Activated CD4-positive, alpha-beta T cell treated with anti-CD3 and anti-CD28 coated beads, Interleukin-2, amount 50 U/mL, for 1 hour (primary cell): ENCODE data around the gene SHOC2.
"Not testable (repeated sequence)": the region's sequence is repeated elsewhere in the genome, so short reads cannot be mapped to it uniquely, and the experiment has no call there.

ENCODE experiments used
- DNase-seq: peaks from one replicate; pipeline ENCODE4 v3.0.0-alpha.2; 2020

Gene SHOC2

DNA sequence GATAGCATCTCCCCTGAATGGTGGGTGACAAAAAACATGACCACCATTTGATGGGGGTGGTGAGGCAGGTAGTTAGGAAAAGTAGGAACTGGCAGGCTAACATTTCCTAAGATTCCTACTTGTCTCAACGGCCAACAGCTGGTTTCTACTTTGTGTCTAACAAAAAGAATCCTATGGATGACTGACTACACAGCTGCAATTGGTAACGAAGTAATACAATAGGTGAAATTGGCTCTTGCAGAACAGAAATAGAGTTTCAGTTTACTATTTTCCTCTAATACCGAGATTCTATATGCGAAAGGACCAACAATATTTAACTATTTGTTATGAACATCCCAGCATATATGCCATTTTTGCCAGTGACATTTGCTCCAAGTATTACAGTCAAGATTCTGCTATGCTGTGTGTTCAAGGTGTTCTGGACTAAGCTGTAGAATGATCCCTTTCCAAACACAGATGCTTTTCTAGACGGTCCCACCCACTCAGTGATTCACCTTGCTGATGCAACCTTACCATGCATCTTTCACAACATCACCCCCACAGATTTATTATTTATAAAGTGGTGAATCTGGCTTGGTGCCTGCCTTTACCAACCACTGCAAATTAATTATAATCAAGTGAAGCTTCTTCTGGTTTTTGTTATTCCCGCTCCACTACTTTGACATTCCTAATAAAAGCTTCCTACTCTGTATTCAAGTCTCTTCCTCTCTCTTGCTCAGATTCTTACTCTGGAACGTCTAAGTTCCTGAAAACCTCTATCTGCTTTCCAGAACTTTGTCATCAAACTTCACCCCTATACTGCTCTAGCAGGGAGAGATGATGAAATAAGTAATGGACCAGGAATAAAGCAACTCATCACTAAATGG is 17.2 kb upstream of the SHOC2 start:
- no peak for DNase-seq

DNA sequence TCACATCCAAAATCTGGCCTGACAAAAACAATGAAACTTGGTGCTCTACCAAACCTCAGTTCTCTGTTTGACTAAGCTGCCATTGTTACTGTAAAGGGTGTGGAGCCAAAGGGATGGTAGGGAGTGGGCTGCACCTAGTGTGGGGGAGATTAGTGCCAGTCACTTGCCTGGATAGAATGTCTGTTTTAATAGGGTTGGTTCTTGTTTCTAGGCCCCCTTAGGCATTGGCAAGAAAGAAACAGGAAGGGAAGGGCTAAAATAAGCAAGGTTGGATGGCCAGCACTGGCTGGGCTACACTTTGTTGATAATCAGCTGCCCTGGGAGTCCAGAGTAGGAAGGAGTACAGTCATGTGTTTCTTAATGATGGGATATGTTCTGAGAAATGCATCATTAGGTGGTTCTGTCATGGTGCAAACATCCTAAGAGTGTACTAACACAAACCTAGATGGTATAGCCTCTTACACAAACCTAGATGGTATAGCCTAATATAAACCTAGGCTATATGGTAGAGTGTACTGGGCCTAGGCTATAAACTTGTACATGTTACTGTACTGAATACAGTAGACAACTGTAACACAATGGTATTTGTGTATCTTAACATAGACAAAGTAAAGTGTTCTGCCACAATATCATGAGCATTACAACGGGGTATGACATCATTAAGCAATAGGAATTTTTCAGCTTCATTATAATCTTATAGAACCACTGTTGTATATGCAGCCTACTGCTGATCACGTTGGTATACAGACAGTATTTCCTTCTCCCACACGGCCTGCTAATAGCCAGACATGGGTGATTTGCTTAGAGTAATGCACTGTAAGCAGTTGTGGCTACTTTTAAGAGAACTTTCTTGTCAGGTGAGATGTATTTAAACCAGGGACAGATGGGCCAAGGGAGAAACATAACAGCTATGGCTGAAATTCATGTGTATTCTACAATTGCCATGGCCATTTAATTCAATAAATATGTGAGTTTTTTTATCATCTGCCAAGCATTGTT is 15.8 kb upstream of the SHOC2 start:
- no peak for DNase-seq

DNA sequence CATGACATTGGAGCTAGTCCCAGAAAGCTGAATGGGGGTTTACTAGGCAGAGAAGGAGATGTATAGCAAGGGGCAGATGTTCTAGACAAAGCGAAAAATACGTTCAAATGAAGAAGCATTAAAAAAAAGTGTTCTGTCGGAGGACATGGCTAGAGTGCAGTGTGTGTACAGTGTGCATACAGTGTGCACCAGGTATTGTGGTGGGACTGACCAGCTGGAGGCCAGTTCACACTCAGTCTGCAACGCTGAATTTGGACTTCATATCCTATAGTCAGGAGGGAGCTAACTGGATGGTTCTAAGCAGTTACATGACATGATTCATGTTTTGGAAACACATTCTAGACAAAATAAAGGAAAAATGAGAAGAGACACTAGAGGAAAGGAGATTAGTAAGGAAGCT is 9.3 kb upstream of the SHOC2 start:
- no peak for DNase-seq

DNA sequence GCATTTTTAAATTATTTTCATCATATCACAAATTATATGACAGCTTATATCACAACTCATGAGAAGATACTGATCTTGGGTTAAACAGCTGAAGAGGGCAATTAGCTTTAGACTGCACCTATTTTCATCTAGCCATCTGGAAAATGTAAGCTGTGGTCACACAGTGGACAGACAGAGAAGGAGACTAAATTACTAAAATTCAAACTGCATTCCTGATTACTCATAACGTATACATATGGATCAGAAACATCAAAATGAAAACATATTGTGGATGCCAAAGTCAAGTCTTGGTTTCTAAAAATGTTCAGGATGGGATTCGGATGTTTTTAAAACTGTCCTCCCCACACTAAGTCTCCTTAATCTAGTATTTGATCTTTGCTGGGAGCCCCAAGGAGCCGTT is 7.0 kb upstream of the SHOC2 start:
- no peak for DNase-seq

DNA sequence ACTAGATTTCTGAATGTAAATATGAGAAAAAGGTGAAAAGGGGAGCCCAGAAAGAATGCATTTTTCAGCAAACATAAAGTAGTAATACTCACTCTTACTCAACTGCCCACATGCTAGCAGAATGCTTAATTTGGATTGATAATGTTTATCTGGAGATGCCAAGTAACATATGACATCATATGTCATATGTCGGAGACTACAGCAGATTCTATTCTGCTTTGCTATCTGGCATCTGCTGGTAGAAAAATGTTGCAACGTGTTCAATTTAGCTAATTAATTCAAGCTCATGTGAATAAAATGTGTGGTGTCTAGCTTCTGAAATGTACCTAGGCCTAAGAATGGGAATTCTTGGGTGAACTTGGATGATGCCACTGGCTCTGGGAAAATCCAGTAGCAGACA is 5.0 kb upstream of the SHOC2 start:
- no peak for DNase-seq

DNA sequence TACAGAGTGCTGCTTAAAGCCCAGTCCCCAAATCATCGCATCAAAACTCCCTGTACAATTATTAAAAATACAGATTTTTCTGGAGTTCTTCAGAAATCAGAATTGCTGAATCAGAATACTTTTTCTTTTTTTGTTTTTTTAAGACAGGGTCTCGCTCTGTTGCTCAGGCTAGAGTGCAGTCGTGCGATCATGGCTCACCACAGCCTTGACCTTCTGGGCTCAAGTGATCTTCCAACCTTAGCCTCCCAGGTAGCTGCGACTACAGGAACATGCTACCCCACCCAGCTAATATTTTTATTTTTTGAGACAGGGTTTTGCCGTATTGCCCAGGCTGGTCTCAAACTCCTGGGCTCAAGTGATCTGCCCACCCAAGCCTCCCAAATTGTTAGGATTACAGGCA is 4.4 kb upstream of the SHOC2 start:
- no peak for DNase-seq

DNA sequence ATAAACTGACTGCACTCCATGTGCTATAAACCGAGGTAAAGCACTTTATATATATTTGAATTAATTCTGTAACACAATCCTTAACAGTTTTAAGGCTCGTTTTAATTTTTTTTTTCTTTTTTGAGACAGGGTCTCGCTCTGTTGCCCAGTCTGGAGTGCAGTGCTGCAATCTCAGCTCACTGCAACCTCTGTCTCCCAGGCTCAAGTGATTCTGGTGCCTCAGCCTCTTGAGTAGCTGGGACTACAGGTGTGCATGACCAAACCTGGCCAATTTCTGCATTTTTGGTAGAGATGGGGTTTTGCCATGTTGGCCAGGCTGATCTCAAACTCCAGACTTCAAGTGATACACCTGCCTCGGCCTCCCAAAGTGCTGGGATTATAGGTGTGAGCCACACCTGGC is 3.8 kb upstream of the SHOC2 start:
- not testable (repeated sequence) for DNase-seq

DNA sequence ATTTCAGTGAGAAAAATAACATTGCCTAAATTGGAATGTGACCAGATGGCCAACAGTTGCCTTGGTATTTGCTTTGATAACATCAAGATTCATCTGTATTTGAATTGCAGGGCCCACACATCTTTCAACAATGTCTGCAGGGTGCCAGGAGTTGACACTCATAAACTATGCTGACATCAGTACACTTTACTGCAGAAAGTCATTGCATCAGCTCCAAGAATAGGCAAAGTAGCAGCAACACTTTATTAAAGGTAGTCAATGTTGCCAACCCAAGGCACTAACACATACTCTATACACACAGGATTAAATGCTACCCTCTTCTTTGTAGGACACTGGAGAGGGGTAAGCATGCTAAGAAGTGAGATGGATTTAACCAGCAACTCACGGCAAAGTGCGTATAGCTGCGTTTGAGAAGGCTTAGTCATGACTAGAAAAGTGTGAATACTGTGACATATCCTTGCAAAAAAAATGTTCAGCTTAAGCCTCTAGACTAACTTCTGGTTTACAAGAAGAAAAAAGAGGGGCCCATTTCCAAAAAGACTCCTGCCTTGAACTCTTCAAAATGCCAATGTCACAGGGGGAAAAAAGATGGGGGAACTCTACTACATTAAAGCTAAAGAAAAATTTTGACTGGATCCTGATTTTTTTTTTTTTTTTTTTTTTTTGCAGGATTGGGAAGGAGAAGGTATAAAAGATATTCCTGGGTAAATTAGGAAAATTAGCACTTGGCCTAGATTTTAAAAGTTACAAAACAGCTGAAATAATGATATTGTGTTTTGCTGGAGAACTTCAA is 2.7 kb upstream of the SHOC2 start:
- DNase-seq = no peak

DNA sequence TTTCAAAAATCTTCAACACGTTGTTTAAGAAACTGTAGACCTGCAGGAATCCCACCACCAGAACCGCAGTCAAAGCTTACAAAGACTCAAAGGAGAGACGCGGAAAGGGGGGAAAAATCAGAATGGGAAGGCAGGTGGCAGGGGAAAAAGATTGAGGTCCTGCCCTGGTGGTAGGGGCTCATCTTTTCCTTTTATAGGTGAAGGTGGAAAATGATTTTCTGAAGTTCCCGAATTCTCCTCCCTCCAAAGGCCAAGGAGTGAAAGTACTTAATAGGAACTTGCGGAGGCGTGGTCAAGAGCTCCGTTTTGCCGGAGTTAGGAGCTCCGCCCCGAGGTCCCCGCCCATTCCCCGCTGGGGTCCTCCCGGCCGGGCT is 1.1 kb upstream of the SHOC2 start:
- peak; percentile 79 for DNase-seq

DNA sequence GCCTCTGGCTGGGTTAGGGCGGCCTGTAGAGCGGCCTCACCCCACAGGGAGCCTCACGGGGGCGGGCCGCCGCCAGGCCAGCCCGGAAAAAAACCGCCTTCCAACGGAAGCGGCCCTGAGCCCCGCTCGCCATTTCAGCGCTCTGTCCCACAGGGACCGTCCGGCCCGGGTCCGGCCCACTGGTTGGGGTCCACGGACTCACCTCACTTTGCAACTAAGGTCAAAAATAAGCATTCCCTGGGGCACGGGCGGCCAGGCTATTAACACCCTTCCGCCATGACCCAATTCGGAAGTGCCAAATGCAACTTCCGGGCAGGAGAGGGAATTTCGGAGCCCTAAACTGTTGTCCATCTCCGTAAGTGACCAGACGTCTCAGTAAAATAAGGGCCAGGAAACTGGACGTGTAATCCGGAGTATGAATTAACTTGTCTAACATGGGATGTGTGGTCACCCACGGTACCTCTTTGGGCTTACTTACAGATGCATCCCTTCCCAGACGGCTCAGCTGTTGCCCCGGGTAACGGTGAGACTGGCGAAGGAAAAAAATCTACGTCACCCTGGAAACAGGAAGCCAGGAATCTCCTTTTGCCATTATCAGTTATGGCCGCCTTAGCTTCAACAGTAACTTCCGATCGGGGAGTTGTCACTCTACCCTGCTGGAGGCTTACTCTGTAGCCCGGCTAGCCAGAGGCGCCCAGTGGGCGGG is 608 bp upstream of the SHOC2 start, which contains the start of gene BBIP1:
BBIP1 (minus strand) TSS at position 538 of the 706 bp plus-strand sequence. CDS start 1,023 bp downstream, outside the sequence.
- DNase-seq = no peak

DNA sequence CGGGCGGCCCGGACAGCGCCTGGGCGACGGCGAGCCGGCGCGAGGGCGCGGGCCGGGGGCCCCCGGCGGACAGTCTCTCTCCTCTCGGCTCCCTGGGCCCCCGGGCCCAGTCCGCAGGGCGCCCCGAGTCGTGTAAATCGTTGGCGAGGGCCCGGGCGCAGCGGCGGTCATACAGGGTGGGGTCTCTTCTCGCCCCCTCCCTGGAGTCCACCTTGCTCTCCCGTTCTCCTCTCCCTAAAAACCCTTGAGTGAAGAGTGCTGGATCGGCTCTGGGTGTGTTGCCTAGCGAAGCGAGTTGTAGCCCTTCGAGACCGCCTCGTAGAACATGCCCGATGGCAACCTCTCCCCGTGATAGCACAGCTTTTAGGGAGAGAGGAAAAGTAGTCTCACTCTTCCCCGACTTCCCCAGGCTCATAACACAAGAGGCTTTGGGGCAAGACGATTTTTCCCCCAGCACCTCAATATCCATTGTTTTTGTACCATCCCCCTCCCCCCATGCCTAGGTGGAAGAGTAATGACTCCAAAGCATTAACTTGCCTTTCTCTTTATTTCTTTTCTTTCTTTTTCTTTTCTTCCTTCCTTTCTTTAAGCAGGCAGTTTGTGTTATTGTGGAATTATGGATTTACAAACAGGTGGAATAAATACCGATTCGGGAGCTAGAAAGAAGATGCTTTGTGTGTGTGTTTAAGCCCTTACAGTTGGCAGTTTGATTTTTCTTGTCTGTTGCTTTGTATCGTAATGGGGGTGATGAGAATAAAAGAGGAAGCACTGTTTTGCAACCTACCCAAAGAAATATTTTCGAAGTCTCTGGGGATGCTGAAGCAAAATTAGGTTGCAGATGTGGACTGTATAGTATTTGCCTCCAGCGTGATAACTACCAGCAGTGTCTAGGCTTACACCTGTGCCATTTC is 822 bp downstream of the SHOC2 start:
- DNase-seq = no peak

DNA sequence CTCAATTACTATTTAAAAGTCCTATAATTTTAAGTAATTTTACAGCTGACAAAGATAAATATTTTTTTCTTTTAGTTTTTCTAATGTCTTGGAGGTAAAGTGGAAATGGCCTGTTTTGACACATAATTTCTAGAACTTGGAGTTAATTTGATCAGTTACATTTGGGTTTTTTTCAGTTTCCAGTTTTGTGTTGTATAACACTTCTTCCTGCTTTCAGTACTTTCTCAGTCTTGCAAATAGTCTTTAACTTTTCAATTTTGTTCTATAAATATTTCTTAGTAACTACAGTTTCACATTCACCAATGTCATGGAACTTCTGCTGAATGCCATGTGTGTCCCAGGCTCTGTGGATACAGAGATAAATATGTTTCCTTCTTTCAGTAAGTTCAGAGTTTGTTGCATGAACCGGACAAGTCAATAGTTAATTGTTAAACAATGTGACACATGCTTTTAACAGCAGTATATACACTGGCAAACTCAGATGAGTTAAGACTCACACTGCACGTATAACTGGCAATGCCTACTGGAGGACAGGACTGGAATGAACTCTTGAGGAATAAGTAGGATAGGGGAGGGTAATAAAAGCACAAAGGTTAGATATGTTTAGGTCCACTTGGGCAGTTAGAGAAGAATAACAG is 4.6 kb downstream of the SHOC2 start:
- no peak for DNase-seq

DNA sequence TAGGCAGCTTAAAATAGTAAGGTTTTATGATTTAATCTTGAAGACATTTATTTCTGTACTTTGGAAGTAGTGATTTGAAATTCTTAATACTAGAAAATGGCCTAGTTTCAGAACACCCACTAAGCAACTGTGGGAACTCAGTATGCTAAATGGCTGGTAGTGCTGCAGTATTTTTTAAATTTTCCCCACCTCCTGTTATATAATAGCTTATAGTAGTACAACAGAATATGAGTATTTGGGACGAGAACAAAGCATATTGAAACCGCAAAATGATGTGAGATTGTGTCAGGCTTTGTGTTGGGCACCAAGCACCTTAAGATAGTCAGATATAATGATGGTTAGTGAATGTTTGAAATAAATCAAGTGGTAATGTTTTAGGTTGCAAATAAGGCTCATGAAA is 8.1 kb downstream of the SHOC2 start:
- no peak for DNase-seq

DNA sequence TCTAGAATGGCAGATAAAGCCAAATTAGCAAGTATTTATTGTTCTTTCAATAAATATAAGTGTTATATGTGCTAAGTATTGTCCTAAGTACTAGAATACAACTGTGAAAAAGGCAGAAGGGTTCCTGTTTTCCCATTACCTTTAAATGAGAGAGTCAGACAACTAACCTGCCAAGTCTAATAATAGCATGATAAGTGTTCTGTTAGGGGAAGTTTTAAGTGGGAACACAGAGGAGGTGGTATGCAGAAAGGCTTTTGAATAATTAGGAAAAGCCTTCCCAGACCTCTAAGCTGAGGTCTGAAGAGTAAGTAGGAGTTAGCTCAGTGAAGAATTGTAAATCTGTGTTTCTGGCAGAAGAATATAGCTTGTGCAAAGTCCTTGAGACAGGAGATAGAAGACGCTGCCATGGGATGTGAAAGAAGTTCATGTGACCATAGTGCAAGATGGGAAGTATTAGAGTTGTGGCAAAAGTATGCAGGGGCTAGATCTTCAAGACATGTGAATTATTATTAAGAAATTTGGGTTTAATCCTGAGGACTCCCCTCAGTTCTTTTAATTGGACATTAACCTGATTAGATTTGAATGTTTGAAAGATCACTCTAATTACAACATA is 12.5 kb downstream of the SHOC2 start:
- no peak for DNase-seq

DNA sequence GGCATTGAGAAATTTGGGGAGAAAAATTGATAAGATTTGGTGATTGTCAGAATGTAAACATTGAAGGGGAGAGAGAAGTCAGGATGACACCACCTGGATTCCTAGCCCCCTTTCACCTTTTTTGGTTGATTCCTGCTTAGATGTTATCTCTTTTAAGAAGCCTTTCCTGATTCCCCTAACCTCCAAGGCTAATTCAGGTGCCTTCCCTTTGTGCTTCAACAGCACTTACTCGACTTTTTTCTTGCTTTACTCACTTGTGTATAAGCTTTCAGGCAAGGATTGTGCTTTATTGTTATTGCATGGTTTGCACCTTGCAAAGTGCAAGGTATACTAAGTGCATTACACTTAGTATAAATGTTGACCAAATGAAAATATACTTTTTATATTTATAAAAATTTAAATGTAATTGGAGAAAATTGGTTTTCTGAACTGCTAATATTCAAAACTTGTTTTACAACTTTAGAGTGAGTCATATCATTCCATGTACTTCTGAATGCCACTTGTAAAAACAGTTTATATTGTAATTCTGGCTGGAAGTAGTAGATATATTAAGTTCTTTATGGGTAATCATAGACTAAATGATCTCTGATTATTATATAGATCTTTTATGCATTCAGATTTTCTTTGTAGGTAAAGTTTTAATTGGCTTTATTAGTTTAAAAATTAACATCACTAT is 13.2 kb downstream of the SHOC2 start:
- DNase-seq = no peak

DNA sequence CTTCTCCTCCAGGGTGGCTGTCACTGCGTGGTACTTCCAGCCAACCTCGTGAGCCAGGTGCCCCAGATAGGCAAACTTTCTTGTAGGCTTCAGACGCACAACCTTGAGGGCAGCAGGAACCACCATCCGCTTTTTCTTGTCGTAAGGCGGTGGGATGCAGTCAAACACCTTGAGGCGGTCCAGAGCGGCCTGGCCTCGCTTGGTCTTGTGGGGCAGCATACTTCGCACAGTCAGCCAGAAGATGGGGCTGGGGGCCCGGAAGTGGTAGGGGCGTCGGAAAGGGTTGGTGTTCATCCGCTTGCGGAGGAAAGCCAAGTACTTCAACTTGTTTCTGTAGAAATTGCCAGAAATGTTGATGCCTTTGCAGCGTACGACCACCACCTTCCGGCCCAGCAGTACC is 17.4 kb downstream of the SHOC2 start:
- no peak for DNase-seq

DNA sequence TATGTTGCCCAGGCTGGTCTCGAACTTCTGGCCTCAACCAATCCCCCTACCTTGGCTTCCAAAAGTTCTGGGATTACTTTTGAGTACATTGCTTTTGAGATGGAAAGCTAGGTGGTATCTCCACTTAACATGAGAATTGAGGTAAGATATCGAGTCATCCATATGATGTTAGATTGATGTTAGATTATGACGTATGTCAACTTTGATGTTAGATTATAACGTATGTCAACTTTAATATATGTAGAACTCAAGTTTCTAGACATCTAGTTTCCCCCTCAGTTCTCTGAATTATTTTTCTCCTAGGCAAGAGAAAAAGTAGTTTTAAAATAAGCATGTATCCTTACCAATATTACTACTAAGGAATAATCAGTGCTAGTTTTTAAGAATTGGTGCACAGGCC is 20.0 kb downstream of the SHOC2 start:
- no peak for DNase-seq

DNA sequence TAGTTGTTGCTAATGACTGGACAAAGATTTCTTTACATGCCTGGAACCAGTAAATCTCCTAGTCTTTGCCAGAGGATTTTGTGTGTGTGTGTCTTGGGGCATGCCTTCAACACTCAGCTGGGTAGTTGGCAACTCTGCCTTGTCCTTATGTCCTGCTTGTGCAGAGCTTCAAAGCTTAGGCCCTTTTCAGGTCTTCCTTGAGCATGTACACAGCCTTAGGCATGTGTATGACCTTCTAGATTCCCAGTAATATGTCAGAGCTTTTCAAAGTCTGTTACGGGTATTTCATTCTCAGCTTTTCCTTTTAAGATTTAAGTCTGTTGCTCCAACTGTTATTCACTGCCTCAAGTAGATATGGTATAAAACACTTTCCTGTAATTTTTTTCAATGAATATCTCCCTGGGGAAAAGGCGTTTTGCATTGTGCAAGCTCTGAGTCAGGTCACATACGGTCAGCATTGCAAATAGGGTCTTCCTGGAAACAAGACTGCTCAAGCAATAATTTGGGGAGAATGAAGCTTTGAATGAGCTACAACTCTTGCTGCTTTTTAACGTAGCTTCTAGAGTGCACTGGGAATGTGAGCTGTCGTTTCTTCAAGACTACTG is 25.5 kb downstream of the SHOC2 start:
- DNase-seq = no peak

DNA sequence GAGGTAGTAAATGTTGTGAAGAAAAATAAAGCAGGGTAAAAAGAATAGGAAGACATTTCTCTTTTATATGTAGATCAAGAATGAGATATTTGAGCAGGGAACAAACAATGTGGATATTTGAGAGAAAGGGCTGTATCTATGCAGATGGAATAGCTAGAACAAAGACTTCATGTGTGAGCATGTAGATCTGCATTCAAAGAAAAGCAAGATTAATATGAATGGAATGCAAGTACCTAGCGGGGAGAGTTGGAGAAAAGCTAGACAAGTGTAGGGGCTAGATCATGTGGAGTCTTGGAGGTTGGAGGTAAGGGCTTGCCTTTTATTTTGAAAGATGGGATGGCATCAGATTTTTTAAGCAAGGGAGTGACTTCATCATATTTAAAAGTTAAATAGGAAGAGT is 27.1 kb downstream of the SHOC2 start:
- no peak for DNase-seq
